BJ (cell line): Measurements from ENCODE around the gene SLC23A3. TPM values are rescaled to one million over a fixed set of nuclear protein-coding genes. Genes with fewer than 3 reads are reported as not detected.

Experiments
- CTCF ChIA-PET: fragments of 350-600 bp; formaldehyde crosslinking; extraction: SDS; loops from one replicate; lab custom pipeline; 2021; ENCODE audit warnings: antibody characterized with exemption, inconsistent platforms; lab: Yijun Ruan, JAX
- POLR2A ChIA-PET: fragments of 300-600 bp; sonication (Branson Sonifier 250); formaldehyde crosslinking; extraction: SDS; loops from one replicate; lab custom pipeline; 2021; ENCODE audit warnings: antibody characterized with exemption; lab: Charles Lee
- DNase-seq: peaks from one replicate; pipeline ENCODE4 v3.0.0-alpha.2; 2011; ENCODE audit warnings: low read depth
- H3K27me3 ChIP-seq: 2 replicates; pipeline ENCODE4 v1.6.0; 2011; ENCODE audit warnings: low read length; ENCODE audit not compliant: control insufficient read depth, insufficient read depth
- H3K36me3 ChIP-seq: 2 replicates; pipeline ENCODE4 v1.5.1; 2011; ENCODE audit warnings: low read length; ENCODE audit not compliant: control insufficient read depth, insufficient read depth
- H3K4me3 ChIP-seq: 2 replicates; pipeline ENCODE4 v1.5.1; 2011; ENCODE audit warnings: low read depth, mild to moderate bottlenecking, control low read depth, low read length
- CTCF ChIP-seq: IDR thresholded peaks from 2 replicates; pipeline ENCODE4 v1.5.1; 2011; ENCODE audit warnings: low read depth, mild to moderate bottlenecking, control low read depth, inconsistent platforms, low read length, moderate library complexity; ENCODE audit not compliant: insufficient read depth
- polyA plus RNA-seq: library from polyadenylated mRNA; depleted of rRNA; stranded (reverse); fragments of >200 nt; gene quantifications from 2 replicates; pipeline ENCODE4 v1.2.3, GENCODE V29; 2011

Gene SLC23A3
- polyA plus RNA-seq, 1 experiment: 1.3 TPM

- peaks cover 43% of the 10 kb centered on the region for H3K36me3 ChIP-seq
Measured at GRCh38 chr2:219178377-219179175, 8.7 kb upstream of the SLC23A3 start.

DNA sequence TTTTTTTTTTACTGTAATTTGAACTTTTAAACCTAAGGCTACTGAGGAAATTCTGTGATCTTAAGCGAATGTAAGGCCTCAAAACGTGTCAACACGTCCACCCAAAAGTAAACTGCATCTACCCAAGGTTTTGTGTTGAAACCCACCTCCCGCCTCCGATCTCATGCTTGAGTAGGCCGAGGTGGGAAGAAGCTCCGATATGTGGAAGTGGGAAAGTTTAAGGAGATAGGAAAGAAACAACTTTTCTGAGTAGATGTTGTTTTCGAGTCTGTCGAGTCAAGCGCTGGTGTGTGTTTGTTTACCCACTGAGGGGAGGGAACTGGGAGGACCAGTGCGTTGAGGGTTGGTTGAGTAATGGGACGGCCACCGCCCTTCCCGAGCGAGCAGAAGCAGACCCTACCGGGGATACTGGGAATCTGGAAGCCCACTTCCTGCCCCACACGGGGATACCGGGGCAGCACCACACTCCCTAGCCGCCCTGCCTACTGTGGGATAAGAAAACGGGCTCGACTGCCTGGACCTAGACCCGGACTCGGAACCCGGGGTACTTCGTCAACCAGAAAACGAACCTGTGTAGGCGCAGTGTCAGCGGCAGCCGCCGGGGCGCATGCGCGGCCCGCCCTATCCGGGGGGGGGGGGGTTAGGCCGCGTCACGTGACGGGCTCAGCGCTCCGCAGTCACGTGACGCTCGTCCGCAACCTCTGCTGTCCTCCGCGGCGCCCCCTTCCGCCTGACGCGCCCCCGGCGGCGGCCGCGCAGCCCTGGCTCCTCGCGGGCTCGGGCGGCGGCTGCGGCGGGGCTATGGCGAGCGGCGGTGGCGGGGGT, 7.9 kb upstream of the SLC23A3 start, which contains the start of gene RETREG2:
Gene RETREG2, plus strand, starts transcription at position 724 of the 825 bp plus-strand sequence. Its CDS starts 78 bp downstream, at position 802.
- ChIA-PET CTCF (interaction anchor here (0.6 to 8.5 kb wide), 3 partner anchors 15 to 168 kb away, joined by 3 to 90 read pairs (median 3); no protein-coding TSS in a partner anchor), POLR2A (interaction anchor here (0.7 kb wide), 1 partner anchor 97 kb away, joined by 5 read pairs; no protein-coding TSS in a partner anchor)
- peak; percentile 72 for DNase-seq
- 0 out of 2 replicates have a peak, but pooled peaks have one; percentile 26 for TF ChIP-seq CTCF
- Histone ChIP-seq H3K36me3 (peaks cover 44% of the 10 kb centered on the region), H3K27me3 (no peaks in the 10 kb centered on the region), H3K4me3 (peak within 1 kb of the TSS; percentile 95)

More at GRCh38 chr2:219178377-219179175, 8.7 kb upstream of the SLC23A3 start:
- CTCF ChIA-PET: interaction anchor here (1.3 kb wide), 1 partner anchor 99 kb away, joined by 3 read pairs; no protein-coding TSS in a partner anchor
- Histone ChIP-seq H3K27me3 (no peaks in the 10 kb centered on the region), H3K4me3 (peak overlapping the region; percentile 95)
- DNase-seq: no peak
- TF ChIP-seq CTCF: no peak
- POLR2A ChIA-PET: no interaction called here

DNA sequence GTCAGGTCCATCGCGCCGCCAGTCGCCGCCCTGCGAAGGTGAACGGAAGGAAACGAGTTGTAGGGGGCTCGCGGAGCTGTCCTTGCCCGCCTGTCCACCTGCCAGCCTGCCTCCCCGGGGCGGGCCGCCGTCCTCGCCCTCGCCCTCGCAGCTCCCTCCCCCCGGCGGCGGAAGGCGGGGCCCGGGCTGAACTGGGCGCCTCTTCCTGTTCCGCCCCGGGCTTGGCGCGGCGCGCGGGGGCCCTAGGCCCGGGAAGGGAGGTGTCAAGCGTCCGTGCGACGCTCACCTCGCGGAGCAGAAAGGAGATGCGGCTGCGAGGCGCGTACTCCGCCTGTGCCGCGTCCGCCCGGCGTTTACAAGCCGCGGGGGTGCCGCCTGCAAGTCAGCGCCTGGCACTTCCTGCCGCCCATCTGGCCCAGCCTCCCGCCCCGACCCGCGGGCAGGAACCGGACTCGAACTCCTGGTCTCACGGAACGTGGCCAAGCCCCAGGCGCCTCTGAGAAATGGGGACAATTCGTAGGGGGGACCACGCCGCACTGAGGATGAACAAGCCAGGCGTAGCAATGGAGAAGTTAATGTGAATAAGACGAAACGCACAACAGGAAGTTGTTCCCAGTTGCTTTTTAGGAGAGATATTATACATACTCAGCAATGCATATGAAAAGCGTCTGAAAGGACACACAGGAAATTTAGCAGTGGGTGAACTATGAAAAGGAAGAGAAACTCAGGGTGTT, 7.2 kb upstream of the SLC23A3 start, which contains the start of gene CNPPD1:
Gene CNPPD1, minus strand, starts transcription at position 108 of the 734 bp plus-strand sequence. Its CDS starts 97 bp downstream, at position 11.
- ChIA-PET POLR2A (interaction anchor here (0.5 to 0.7 kb wide), 3 partner anchors 13 to 98 kb away, joined by 3 to 5 read pairs (median 4); partner anchors contain the start of gene ZFAND2B), CTCF (interaction anchor here (0.6 to 8.5 kb wide), 9 partner anchors 15 to 176 kb away, joined by 3 to 90 read pairs (median 3); partner anchors contain the start of gene ZFAND2B)
- no peak for TF ChIP-seq CTCF
- Histone ChIP-seq H3K36me3 (peaks cover 41% of the 10 kb centered on the region), H3K27me3 (no peaks in the 10 kb centered on the region), H3K4me3 (peak within 1 kb of the TSS; percentile 95)
- peak; percentile 30 for DNase-seq

GRCh38 chr2:219175928-219176817, 6.3 kb upstream of the SLC23A3 start:
- no peaks in the 10 kb centered on the region for H3K27me3 ChIP-seq
- TF ChIP-seq CTCF: no peak; the same call in 1 of the 2 replicates
- CTCF ChIA-PET: interaction anchor here (0.7 to 8.5 kb wide), 11 partner anchors 16 to 354 kb away, joined by 3 to 90 read pairs (median 4); partner anchors contain the start of genes ANKZF1, ATG9A and ZFAND2B
- POLR2A ChIA-PET: interaction anchor here (0.5 to 0.6 kb wide), 2 partner anchors 12 to 30 kb away, joined by 3 to 4 read pairs; partner anchors contain the start of gene ZFAND2B
- DNase-seq: no peak
- H3K36me3 ChIP-seq: peaks cover 35% of the 10 kb centered on the region
- peak overlapping the region; percentile 95 for H3K4me3 ChIP-seq
